CD4-positive, alpha-beta T cell treated with Interleukin-17A for 4 hours (primary cell): ENCODE measurements around the gene KCNK6.

Experiments
- DNase-seq: peaks from one replicate; pipeline ENCODE4 v3.0.0-alpha.2; 2020; ENCODE audit warnings: mixed read lengths

Gene KCNK6

GRCh38 chr19:38298821-38299680 is 20.6 kb upstream of the KCNK6 start:
- DNase-seq = no peak

GRCh38 chr19:38303517-38304351 is 15.9 kb upstream of the KCNK6 start, which contains the start of gene C19orf33:
C19orf33 (plus strand) TSS chr19:38304251; CDS start chr19:38304262, 11 bp downstream.
- no peak for DNase-seq

- no peak for DNase-seq
These were observed 15.2 kb upstream of the KCNK6 start for GRCh38 chr19:38304352-38304865.

GRCh38 chr19:38304866-38305429 is 14.7 kb upstream of the KCNK6 start:
- no peak for DNase-seq

- DNase-seq = no peak
These were observed 13.4 kb upstream of the KCNK6 start for GRCh38 chr19:38306236-38306635.

- no peak for DNase-seq
These were observed 12.6 kb upstream of the KCNK6 start for GRCh38 chr19:38307076-38307475.

- DNase-seq = no peak
These were observed 12.0 kb upstream of the KCNK6 start for GRCh38 chr19:38307597-38307996.

GRCh38 chr19:38308006-38308766 is 11.5 kb upstream of the KCNK6 start:
- no peak for DNase-seq

- no peak for DNase-seq
These were observed 10.6 kb upstream of the KCNK6 start for GRCh38 chr19:38308926-38309614.

GRCh38 chr19:38309615-38310278 is 9.9 kb upstream of the KCNK6 start:
- DNase-seq = no peak

GRCh38 chr19:38310279-38310670 is 9.4 kb upstream of the KCNK6 start:
- DNase-seq = no peak

- DNase-seq = no peak
These were observed 8.7 kb upstream of the KCNK6 start for GRCh38 chr19:38310986-38311385.

- peak; percentile 98 for DNase-seq
These were observed 3.8 kb upstream of the KCNK6 start, which contains the start of gene YIF1B for GRCh38 chr19:38315657-38316476. YIF1B (minus strand) TSS chr19:38315947; CDS start chr19:38315917, 30 bp downstream.

GRCh38 chr19:38316477-38317067 is 3.1 kb upstream of the KCNK6 start:
- DNase-seq = no peak

- DNase-seq = peak; percentile 57
These were observed 2.5 kb upstream of the KCNK6 start for GRCh38 chr19:38317104-38317612.

GRCh38 chr19:38318660-38319059 is 985 bp upstream of the KCNK6 start:
- no peak for DNase-seq

GRCh38 chr19:38320969-38321339 is 1.3 kb downstream of the KCNK6 start:
- DNase-seq = no peak

- DNase-seq = no peak
These were observed 2.1 kb downstream of the KCNK6 start for GRCh38 chr19:38321646-38322196.

- DNase-seq = no peak
These were observed 3.6 kb downstream of the KCNK6 start for GRCh38 chr19:38323291-38323690.
